Measurements from ENCODE around the gene MTHFD2. TPM values are rescaled to one million over a fixed set of nuclear protein-coding genes. Genes with fewer than 3 reads are reported as not detected.

The MTHFD2 gene
- total and polyA plus RNA-seq, 2 donors (not counting 1 experiment from before 2014, with no cell fraction given): 9.5 to 18.0 TPM

DNA sequence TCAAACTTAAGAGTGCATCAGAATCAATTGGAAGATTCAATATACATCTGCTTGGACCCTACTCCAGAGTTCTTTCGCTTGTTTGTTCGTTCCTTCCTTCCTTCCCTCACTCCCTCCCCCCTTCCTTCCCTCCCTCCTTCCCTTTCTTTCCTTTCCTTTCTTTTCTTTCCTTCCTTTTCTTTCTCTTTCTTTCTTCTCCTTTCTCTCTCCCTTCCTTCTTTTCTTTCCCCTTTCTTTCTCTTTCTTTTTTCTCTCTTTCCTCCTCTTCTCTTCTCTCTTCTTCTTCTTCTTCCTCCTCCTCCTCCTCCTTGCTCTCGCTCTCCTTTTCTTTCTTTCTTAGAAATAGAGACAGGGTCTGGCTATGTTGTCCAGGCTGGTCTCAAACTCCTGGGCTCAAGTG is 45.9 kb downstream of the MTHFD2 start:
- H3K4me1 Mint-ChIP-seq: peaks cover 1% of the 10 kb centered on the region
- Histone ChIP-seq H3K79me2 (ENCODE audit: control insufficient read depth, insufficient read depth, low read length) (no peaks in the 10 kb centered on the region), H4K20me1 (ENCODE audit: control insufficient read depth, insufficient read depth, low read length, poor library complexity, severe bottlenecking) (no peaks in the 10 kb centered on the region), H3K27ac (ENCODE audit: low read length in 2 of 2) (no peak overlapping the region), H3K4me2 (replicated peaks; ENCODE audit: low read depth, low read length, poor library complexity, severe bottlenecking) (no peak overlapping the region), H2AFZ (ENCODE audit: insufficient read depth, low read depth, low read length, poor library complexity, severe bottlenecking) (no peak overlapping the region), H3K9ac (ENCODE audit: low read length) (no peak overlapping the region), H3K36me3 (replicated peaks in 1 of 2; ENCODE audit: control extremely low read depth in 1 of 2, control insufficient read depth in 1 of 2, extremely low read depth in 1 of 2, insufficient read depth in 2 of 2, low read length in 1 of 2) (no peaks in the 10 kb centered on the region), H3K4me1 (ENCODE audit: control insufficient read depth in 2 of 2, insufficient read depth in 2 of 2, low read length in 2 of 2) (no peaks in the 10 kb centered on the region), H3K4me3 (ENCODE audit: control extremely low read depth in 1 of 5, extremely low read depth in 1 of 5, insufficient read depth in 1 of 5, low read depth in 2 of 5, low read length in 4 of 5) (no peak overlapping the region), H3K9me3 (ENCODE audit: control extremely low read depth in 1 of 3, control insufficient read depth in 2 of 3, insufficient read depth in 1 of 3, low read length in 2 of 3) (no peaks in the 10 kb centered on the region), H3K27me3 (replicated peaks in 1 of 4; ENCODE audit: control extremely low read depth in 1 of 4, control insufficient read depth in 3 of 4, insufficient read depth in 4 of 4, low read length in 3 of 4) (no peaks in the 10 kb centered on the region)
- H3K4me3 Mint-ChIP-seq: no peak overlapping the region
- H3K27me3 Mint-ChIP-seq: no peaks in the 10 kb centered on the region
- ATAC-seq (ENCODE audit: low read depth) (no peak), DNase-seq (no peak)
- no peak overlapping the region for H3K27ac Mint-ChIP-seq
- H3K9me3 Mint-ChIP-seq (ENCODE audit: insufficient read depth): no peaks in the 10 kb centered on the region
- POLR2A ChIA-PET: no interaction called here
- 96% methylated on average over 2 of the region's 3 CpGs for WGBS (ENCODE audit: insufficient coverage)
- TF ChIP-seq CTCF (IDR thresholded peaks at IDR 0.05) (no peak), EZH2 (IDR thresholded peaks at IDR 0.05; ENCODE audit: borderline replicate concordance, insufficient read depth, low read depth, low read length, poor library complexity, severe bottlenecking) (no peak)
- CTCF ChIA-PET: interaction anchor here (1.0 kb wide), 1 partner anchor 91 kb away, joined by 3 read pairs; no protein-coding TSS in a partner anchor
- intact Hi-C loops (cut with micrococcal nuclease): no loop called here

DNA sequence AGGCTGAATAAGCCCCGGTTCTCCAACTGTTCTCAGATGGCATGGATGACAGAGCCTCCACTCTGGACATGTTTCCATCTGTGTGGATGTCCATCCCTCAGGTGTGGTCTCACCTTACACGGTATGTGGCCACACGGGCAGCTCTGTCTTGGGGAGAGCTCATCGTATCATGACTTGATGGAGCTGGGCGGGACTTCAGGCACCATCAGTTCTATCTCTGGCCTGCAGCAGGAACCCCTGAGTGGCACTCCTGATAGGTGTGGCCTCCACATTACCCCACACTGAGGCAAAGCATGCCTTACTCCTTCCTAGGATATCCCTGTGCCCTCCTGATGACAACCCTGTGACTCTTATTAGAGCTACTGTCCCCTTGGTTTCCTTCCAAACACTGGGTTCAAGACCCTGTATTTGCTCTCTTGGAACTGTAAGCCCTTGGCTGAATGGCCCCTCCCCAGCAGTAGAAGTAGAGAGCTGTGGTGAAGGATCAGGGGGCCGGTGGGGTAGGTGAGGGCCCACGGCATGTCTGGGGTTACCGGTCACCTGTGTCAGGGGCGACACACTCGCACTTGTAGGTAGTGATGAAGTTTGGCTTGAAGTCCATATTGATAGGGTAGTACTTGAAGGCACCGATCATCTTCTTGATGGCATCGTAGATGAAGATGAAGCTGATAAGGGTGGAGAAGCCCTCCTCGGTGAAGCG is 48.2 kb downstream of the MTHFD2 start:
- TF ChIP-seq CTCF (IDR thresholded peaks at IDR 0.05): no peak
- no peak for TF ChIP-seq EZH2 (IDR thresholded peaks at IDR 0.05; ENCODE audit: borderline replicate concordance, insufficient read depth, low read depth, low read length, poor library complexity, severe bottlenecking)
- DNase-seq: no peak
- no peak overlapping the region for H3K27ac ChIP-seq (ENCODE audit: low read length in 2 of 2)
- H3K27me3 ChIP-seq (replicated peaks in 1 of 4; ENCODE audit: control extremely low read depth in 1 of 4, control insufficient read depth in 3 of 4, insufficient read depth in 4 of 4, low read length in 3 of 4): no peaks in the 10 kb centered on the region
- H3K4me3 ChIP-seq (ENCODE audit: control extremely low read depth in 1 of 5, extremely low read depth in 1 of 5, insufficient read depth in 1 of 5, low read depth in 2 of 5, low read length in 4 of 5): no peak overlapping the region
- peaks cover 6% of the 10 kb centered on the region for H3K4me1 Mint-ChIP-seq
- no peaks in the 10 kb centered on the region for H3K36me3 ChIP-seq (replicated peaks in 1 of 2; ENCODE audit: control extremely low read depth in 1 of 2, control insufficient read depth in 1 of 2, extremely low read depth in 1 of 2, insufficient read depth in 2 of 2, low read length in 1 of 2)
- 96% methylated on average over 13 of the region's 14 CpGs for WGBS (ENCODE audit: insufficient coverage)
- CTCF ChIA-PET: interaction anchor here (0.5 to 1.1 kb wide), 3 partner anchors 88 to 629 kb away, joined by 3 to 4 read pairs (median 3); no protein-coding TSS in a partner anchor
- no peaks in the 10 kb centered on the region for H3K9me3 Mint-ChIP-seq (ENCODE audit: insufficient read depth)
- H3K4me1 ChIP-seq (ENCODE audit: control insufficient read depth in 2 of 2, insufficient read depth in 2 of 2, low read length in 2 of 2): no peaks in the 10 kb centered on the region
- H3K27me3 Mint-ChIP-seq: no peaks in the 10 kb centered on the region
- H3K4me2 ChIP-seq (replicated peaks; ENCODE audit: low read depth, low read length, poor library complexity, severe bottlenecking): no peak overlapping the region
- H3K9ac ChIP-seq (ENCODE audit: low read length): no peak overlapping the region
- H3K79me2 ChIP-seq (ENCODE audit: control insufficient read depth, insufficient read depth, low read length): no peaks in the 10 kb centered on the region
- POLR2A ChIA-PET: interaction anchor here (1.2 kb wide), 1 partner anchor 68 kb away, joined by 3 read pairs; the partner anchor contains the start of gene MOB1A
- ATAC-seq (ENCODE audit: low read depth): no peak
- no peak overlapping the region for H2AFZ ChIP-seq (ENCODE audit: insufficient read depth, low read depth, low read length, poor library complexity, severe bottlenecking)
- H3K9me3 ChIP-seq (ENCODE audit: control extremely low read depth in 1 of 3, control insufficient read depth in 2 of 3, insufficient read depth in 1 of 3, low read length in 2 of 3): no peaks in the 10 kb centered on the region
- H3K27ac Mint-ChIP-seq: no peak overlapping the region
- intact Hi-C loops (cut with micrococcal nuclease): no loop called here
- no peaks in the 10 kb centered on the region for H4K20me1 ChIP-seq (ENCODE audit: control insufficient read depth, insufficient read depth, low read length, poor library complexity, severe bottlenecking)
- no peak overlapping the region for H3K4me3 Mint-ChIP-seq
